WERI-Rb-1 (cell line): ENCODE data around the gene BDH1.
A peak's percentile ranks its signal among the peaks of the same experiment; 100 is the strongest.
"Not testable (repeated sequence)": the region's sequence is repeated elsewhere in the genome, so short reads cannot be mapped to it uniquely, and the experiment has no call there.

Experiments
- DNase-seq: peaks from one replicate; pipeline ENCODE4 v3.0.0-alpha.2; 2020
- H3K27ac ChIP-seq: fragments of 250-450 bp; sonication (Bioruptor Pico); 2 replicates; pipeline ENCODE4 v1.5.1; 2020; ENCODE audit warnings: mild to moderate bottlenecking, moderate library complexity
- H3K27me3 ChIP-seq: fragments of 250-450 bp; sonication (Bioruptor Pico); 2 replicates; pipeline ENCODE4 v1.5.1; 2021; ENCODE audit warnings: mild to moderate bottlenecking, low read depth, moderate library complexity; ENCODE audit not compliant: insufficient read depth, severe bottlenecking
- H3K36me3 ChIP-seq: fragments of 250-450 bp; sonication (Bioruptor Pico); 2 replicates; pipeline ENCODE4 v1.5.1; 2020; ENCODE audit warnings: mild to moderate bottlenecking, moderate library complexity
- H3K4me3 ChIP-seq: 2 replicates; pipeline ENCODE4 v1.5.1; 2011; ENCODE audit warnings: low read depth, mild to moderate bottlenecking, control low read depth, low read length
- H3K9me3 ChIP-seq: fragments of 250-450 bp; sonication (Bioruptor Pico); 2 replicates; pipeline ENCODE4 v1.5.1; 2021; ENCODE audit warnings: mild to moderate bottlenecking, moderate library complexity; ENCODE audit not compliant: severe bottlenecking
- TF ChIP-seq, protein P1 (sequence below): IDR thresholded peaks from 2 replicates; pipeline ENCODE4 v1.5.1; 2011; ENCODE audit warnings: low read depth, mild to moderate bottlenecking, control low read depth, inconsistent platforms, low read length

BDH1 gene

DNA sequence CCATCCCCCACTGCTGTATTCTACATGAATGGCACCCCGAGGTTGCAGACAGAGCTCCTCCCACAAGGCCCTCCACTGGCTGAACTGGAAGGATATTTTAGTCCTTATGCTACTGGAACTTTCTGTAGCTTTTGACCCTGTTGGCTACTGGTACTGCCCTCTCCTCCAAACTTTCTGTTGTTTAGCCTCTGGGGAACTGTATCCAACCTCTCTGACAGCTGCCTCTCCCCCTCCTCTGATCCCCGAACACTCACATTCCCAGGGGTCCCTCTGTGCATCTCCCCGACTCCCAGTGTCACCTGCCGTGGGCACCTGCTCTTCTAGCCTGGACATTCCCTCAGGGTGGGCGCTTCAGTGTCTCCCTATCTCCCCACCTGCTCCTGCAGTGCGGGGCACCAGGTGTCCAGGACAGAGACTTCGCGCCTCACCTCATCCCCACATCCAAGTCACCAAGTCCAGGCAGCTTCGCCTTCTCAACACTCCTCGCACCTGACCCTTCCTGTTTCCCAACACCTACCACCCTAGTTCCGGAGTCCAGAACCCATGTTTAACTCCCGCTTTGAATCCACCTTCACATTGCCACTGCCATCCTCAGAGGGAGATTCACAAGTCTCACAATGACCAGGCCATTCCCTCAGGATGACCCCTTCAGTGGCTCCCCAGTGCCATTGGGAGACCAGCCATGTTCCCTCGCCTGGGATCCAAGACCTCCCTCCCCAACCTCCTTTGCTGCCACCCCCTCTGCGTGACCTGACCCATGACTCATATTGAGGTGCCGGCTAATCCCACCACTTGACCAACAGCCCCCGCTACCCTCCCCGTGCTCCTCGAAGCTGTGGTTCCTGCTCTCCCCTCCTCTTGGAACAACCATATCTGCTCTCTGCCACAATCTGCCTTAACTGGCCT is 34.2 kb downstream of the BDH1 start:
- Histone ChIP-seq H3K36me3 (no peaks in the 10 kb centered on the region), H3K27ac (peak overlapping the region; percentile 75), H3K9me3 (no peaks in the 10 kb centered on the region), H3K27me3 (no peaks in the 10 kb centered on the region), H3K4me3 (no peak overlapping the region)
- TF ChIP-seq, protein P1, sequence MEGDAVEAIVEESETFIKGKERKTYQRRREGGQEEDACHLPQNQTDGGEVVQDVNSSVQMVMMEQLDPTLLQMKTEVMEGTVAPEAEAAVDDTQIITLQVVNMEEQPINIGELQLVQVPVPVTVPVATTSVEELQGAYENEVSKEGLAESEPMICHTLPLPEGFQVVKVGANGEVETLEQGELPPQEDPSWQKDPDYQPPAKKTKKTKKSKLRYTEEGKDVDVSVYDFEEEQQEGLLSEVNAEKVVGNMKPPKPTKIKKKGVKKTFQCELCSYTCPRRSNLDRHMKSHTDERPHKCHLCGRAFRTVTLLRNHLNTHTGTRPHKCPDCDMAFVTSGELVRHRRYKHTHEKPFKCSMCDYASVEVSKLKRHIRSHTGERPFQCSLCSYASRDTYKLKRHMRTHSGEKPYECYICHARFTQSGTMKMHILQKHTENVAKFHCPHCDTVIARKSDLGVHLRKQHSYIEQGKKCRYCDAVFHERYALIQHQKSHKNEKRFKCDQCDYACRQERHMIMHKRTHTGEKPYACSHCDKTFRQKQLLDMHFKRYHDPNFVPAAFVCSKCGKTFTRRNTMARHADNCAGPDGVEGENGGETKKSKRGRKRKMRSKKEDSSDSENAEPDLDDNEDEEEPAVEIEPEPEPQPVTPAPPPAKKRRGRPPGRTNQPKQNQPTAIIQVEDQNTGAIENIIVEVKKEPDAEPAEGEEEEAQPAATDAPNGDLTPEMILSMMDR = no peak
- no peak for DNase-seq

DNA sequence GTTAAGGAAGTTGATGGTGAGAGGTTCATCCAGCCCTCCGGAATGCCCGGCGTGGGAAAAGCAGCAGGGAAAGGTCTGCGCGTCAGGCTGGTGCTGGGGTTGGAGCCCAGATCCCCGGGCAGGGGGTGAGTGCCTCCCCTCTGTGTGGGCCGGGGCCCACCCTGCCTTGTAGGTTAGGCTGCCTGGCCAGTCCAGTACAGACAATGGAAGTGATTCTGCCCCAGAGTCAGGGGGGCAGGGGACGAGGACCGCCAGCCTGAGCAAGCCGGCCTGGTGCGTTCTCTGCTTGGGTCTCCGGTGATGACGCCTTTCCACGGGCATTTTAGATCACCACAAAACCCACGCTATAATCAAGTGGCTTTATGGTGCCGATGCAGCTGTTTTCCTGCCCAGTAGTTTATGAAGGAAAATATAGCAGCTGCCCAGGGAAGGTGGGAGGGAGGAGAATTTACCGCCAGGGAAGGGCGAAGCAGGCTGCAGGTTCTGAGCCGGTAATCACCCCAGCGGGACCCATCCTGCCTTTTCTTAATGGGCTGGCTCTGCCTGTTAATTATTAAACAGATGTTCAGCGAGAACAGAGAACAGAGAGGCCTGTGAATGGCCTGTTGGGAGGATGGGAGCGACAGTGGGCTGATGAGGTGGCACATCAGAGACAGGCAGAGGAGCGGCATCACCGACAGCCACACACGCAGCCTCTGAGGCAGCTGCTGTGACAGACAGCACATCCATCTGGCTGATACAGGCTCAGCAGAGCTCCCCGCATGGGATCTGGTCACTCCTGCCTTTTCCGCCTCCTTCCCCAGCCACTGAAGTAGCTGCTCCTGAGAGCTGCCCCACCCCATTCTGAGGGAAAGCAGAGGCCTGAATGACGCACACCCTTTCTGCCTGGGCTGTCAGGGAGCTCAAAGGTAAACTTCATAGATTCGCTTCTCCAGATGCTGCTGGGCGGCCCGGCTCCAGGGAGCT is 35.2 kb downstream of the BDH1 start:
- Histone ChIP-seq H3K27me3 (no peaks in the 10 kb centered on the region), H3K4me3 (no peak overlapping the region), H3K36me3 (no peaks in the 10 kb centered on the region), H3K9me3 (no peaks in the 10 kb centered on the region), H3K27ac (peak overlapping the region; percentile 75)
- TF ChIP-seq, protein P1 = 0 out of 2 replicates have a peak, but pooled peaks have one; percentile 1
- peak; percentile 72 for DNase-seq

DNA sequence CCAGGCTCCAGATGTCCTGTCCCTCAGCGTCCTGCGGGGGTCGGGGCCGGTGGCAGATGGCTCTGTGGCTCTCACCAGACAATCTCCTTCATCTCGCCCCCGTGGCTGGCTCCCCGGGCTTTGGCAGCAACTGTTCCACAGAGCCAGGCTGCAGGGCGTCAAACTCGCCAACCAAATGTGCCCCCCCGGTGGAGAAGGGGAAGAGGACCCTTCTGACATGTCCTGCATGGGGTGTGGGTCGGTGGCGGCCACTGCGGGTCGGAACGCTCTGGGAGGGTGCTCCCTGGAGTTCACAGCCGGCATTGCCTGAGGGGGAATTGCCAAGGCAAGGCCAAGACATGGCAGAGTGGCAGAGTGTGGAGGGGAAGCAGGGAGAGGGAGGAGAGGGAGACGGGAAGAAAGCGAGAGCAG is 36.0 kb downstream of the BDH1 start:
- peak overlapping the region; percentile 75 for H3K27ac ChIP-seq
- no peaks in the 10 kb centered on the region for H3K36me3 ChIP-seq
- no peak overlapping the region for H3K4me3 ChIP-seq

DNA sequence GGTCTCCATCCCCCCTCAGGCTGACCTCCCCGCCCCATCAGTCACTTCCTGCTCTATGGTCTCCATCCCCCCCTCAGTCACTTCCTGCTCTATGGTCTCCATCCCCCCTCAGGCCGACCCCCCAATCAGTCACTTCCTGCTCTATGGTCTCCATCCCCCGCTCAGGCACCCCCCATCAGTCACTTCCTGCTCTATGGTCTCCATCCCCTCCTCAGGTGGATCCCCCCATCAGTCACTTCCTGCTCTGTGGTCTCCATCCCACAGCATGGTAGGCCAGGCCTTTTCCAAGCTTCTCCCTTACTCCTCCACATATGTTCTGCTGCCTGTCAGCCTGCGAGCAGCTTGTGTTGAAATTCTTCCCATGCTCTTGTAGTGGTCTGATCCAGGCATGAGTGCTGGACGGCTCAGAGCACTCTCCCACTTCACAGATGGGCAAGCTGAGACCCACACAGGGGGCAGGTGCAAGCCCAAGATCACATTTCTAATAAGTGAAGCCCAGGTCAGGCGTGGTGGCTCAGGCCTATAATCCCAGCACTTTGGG is 36.8 kb downstream of the BDH1 start:
- no peaks in the 10 kb centered on the region for H3K27me3 ChIP-seq
- H3K36me3 ChIP-seq = no peaks in the 10 kb centered on the region
- no peak for DNase-seq
- no peak overlapping the region for H3K4me3 ChIP-seq
- H3K9me3 ChIP-seq = no peaks in the 10 kb centered on the region
- TF ChIP-seq, protein P1 = no peak
- peak overlapping the region; percentile 75; the same call in 1 of the 2 replicates for H3K27ac ChIP-seq

More for the DNA sequence above, 36.0 kb downstream of the BDH1 start:
- H3K27me3 ChIP-seq = no peaks in the 10 kb centered on the region
- peak; percentile 58 for DNase-seq
- TF ChIP-seq, protein P1 = peak; percentile 15; the same call in 1 of the 2 replicates
- H3K9me3 ChIP-seq = no peaks in the 10 kb centered on the region

DNA sequence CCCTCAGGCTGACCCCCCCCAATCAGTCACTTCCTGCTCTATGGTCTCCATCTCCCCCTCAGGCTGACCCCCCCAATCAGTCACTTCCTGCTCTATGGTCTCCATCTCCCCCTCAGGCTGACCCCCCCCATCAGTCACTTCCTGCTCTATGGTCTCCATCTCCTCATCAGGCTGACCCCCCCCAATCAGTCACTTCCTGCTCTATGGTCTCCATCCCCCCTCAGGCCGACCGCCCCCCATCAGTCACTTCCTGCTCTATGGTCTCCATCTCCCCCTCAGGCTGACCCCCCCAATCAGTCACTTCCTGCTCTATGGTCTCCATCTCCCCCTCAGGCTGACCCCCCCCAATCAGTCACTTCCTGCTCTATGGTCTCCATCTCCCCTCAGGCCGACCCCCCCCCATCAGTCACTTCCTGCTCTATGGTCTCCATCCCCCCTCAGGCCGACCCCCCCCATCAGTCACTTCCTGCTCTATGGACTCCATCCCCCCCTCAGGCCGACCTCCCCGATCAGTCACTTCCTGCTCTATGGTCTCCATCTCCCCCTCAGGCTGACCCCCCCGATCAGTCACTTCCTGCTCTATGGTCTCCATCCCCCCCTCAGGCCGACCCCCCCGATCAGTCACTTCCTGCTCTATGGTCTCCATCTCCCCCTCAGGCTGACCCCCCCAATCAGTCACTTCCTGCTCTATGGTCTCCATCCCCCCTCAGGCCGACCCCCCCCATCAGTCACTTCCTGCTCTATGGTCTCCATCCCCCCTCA is 37.7 kb downstream of the BDH1 start:
- H3K27me3 ChIP-seq, H3K9me3 ChIP-seq, H3K4me3 ChIP-seq, H3K36me3 ChIP-seq, DNase-seq, H3K27ac ChIP-seq: not testable (repeated sequence)

DNA sequence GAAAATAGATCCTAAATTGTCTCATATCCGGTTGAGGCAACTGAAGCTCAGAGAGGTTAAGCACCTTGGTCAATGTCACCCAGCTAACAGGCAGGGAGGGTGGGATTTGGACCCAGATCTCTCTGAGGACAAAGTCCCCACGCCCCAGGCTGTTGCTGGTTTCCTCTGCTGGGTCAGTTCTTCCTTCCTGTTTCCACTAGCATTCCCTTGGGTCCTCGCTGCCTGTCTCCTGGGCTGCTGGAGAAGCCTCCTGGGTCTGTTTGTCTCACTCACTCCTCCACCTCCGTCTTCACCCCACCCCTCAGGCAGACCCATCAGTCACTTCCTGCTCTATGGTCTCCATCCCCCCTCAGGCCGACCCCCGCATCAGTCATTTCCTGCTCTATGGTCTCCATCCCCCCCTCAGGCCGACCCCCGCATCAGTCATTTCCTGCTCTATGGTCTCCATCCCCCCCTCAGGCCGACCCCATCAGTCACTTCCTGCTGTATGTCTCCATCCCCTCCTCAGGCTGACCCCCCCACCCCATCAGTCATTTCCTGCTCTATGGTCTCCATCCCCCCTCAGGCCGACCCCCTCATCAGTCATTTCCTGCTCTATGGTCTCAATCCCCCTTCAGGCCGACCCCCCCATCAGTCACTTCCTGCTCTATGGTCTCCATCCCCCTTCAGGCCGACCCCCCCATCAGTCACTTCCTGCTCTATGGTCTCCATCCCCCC is 38.7 kb downstream of the BDH1 start:
- not testable (repeated sequence) for DNase-seq, H3K4me3 ChIP-seq, H3K27ac ChIP-seq, H3K9me3 ChIP-seq, H3K36me3 ChIP-seq, H3K27me3 ChIP-seq
